COLO668 (cell line): ENCODE results near the gene LGALS4.
"Not testable (repeated sequence)": the region's sequence is repeated elsewhere in the genome, so short reads cannot be mapped to it uniquely, and the experiment has no call there.

Experiments
- DNase-seq: peaks from one replicate; lab custom pipeline; 2025; ENCODE audit not compliant: unreplicated experiment; lab: John Stamatoyannopoulos, UW

The LGALS4 gene

DNA sequence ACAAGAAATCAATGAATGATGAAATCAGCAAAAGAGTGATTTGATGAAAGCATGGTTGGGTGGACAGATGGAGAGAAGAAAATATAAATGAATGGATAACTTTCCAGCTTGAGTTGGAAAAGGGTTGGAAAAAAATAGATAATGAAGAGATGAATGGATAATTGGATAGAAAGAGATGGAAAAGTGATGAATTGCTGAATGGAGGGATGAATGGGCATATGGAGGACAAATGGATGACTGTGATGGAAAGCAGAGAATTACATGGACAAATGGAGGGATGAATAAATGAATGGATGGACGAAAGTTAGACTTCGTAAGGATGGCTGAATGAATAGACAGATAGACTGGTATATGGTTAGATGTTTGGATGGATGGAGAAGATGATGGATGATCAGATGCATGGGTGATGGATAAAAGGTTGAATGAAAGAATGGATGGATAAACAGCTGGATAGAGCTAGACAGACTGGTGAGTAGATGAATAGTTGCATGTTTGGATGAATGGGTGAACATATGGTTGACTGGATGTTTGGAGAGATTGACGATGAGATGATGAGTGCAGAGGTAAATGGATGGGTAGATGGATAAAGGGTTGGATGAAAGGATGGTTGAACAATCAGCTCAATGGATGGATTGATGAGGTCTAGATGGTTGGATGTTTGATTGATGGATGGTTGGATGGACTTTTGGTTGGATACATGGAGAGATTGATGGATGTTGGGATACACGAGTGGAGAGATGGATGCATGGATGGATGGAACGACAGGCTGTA, 12.0 kb downstream of the LGALS4 start:
- DNase-seq: no peak

DNA sequence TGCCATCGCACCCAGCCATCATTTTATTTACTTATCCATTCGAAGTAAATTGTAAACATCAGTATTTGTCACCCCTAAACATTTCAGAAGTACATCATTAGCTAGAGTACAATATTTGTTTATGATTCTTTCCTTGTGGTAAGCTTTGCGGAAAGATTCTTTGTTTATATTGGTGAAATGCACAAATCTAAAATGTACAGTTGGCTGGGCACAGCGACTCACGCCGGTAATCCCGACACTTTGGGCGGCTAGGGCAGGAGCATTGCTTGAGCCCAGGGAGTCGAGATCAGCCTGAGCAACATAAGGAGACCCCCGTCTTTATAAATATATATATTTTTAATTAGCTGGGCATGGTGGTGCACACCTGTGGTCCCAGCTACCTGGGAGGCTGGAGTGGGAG, 13.6 kb downstream of the LGALS4 start:
- no peak for DNase-seq

DNA sequence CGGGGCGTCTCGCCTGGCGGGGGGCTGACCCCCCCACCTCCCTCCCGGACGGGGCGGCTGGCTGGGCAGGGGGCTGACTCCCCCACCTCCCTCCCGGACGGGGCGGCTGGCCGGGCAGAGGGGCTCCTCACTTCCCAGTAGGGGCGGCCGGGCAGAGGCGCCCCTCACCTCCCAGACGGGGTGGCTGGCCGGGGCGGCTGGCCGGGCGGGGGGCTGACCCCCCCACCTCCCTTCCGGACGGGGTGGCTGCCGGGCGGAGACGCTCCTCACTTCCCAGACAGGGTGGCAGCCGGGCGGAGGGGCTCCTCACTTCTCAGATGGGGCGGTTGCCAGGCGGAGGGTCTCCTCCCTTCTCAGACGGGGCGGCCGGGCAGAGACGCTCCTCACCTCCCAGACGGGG, 15.0 kb downstream of the LGALS4 start:
- not testable (repeated sequence) for DNase-seq

DNA sequence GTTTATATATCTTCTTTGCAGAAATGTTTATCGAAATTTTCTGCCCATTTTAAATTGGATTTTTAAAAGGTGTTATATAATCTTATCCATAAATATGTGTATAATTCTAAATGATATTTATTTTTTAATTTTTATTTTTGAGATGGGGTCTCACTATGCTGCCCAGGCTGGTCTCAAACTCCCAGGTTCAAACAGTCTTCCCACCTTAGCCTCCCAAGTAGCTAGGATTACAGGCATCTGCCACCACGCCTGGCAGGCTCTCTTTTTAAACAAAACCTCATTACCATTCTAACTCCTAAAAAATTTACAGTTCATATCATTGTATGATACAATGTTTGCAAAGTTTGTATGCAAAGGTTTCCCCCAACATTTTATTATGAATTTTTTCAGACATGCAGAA, 16.6 kb downstream of the LGALS4 start:
- no peak for DNase-seq

DNA sequence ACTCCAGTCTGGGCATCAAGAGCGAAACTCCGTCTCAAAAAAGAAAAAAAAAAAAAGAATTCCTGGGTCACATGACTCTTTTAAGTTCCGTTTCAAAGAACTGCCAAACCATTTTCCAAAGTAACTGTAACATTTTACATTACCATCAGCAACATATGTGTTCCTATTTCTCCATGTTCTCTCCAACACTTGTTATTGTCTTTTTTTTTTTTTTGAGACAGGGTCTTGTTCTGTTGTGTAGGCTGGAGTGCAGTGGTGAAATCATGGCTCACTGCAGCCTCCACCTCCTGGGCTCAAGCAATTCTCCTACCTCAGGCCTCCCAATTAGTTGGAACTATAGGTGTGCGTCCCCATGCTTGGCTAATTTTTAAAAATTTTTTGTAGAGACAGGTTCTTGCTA, 17.2 kb downstream of the LGALS4 start:
- DNase-seq: no peak

DNA sequence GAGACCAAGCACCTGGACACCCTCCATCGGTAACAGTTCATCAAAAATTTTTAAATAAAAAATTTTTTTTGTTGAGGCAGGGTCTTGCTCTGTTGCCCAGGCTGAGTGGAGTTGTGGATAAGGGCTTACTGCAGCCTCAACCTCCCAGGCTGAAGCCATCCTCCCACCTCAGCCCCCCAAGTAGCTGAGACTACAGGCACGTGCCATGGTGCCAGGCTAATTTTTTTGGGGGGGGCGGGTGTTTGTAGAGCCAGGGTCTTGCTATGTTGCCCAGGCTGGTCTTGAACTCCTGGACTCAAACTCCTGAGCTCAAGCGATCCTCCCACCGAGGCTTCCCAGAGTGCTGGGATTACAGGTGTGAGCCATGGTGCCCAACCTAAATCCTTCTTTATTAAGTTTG, 19.1 kb downstream of the LGALS4 start:
- no peak for DNase-seq

DNA sequence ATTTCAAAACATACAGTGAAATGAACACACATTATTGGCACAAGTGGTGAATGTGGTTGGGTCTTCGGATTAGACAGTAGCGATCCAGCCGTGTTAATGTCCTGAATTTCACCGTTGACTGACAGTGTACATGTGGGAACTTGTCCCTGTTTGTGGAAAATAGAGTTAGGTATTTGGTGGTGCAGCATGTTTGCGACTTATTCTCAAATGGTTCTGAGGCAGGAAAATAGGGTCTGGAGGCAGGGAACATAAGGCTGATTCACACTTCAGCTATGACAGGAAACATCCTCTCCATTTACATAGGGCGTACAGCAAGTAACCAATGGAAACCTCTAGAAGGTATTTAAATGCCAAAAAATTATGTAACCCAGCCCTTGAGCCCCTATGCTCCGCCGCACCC, 19.6 kb downstream of the LGALS4 start:
- DNase-seq: no peak

DNA sequence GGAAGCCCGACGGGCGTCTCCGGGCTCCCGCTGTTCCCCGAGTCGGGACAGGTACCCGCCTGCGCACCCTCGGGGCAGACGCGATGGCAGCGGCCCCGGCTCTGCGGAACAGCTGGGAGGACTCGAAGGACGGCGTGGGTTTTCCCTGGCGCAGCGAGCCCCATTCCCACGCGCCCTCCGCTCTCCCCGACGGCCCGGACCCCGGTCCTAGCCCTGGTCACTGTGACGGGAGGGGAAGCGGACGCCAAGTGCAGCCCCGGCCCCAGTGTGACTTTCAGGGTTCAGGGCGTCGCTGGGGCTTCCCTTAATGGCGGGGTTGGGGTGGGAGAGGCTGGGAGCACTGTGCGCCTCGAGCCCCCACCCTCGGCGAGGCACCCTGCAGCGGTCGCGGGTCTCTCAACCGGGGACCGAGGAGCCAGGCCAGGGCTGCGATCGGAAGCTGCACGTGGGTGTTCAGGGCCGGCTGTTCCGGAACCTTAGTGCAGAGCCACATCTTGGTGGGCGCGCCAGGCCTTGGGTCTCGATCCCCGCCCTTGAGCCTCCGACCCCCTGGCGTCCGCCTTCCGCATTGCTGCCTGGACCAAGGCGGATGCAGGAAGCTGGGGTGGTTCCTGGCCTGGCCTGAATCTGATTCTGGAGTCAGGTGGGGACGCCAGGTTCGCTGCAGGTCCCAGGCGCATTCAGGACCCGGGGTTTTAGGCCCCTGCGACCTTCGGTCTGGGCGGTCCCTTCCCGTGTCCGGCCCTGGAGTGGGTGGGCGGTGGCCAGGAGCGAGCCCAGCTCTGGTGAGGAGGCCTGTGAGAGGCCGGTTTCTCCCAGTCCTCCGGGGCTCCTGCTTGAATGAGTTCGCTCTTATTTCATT, 20.3 kb downstream of the LGALS4 start:
- peak; percentile 17 for DNase-seq

DNA sequence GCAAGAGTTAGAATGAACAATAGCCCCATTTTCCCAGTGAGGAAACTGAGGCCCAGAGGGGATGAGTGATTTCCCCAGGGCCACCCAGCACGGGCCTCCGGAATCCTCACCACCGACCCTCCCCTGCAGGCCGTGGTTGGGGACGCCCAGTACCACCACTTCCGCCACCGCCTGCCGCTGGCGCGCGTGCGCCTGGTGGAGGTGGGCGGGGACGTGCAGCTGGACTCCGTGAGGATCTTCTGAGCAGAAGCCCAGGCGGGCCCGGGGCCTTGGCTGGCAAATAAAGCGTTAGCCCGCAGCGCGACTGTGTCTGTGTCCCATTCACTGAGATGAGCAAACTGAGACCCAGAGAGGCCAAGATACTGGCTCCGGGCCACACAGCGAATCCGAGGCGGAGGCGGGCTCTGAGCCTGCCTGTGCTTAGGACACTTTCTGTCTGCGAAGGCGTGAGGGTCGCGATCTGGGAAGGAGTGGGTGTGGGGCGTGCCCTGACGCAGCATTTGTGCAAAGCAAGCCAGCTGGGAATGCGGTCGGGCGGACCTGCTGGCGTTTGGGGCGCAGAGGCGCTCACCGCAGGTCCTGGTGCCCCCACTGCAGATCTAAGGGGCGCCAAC, 21.2 kb downstream of the LGALS4 start:
- not testable (repeated sequence) for DNase-seq

DNA sequence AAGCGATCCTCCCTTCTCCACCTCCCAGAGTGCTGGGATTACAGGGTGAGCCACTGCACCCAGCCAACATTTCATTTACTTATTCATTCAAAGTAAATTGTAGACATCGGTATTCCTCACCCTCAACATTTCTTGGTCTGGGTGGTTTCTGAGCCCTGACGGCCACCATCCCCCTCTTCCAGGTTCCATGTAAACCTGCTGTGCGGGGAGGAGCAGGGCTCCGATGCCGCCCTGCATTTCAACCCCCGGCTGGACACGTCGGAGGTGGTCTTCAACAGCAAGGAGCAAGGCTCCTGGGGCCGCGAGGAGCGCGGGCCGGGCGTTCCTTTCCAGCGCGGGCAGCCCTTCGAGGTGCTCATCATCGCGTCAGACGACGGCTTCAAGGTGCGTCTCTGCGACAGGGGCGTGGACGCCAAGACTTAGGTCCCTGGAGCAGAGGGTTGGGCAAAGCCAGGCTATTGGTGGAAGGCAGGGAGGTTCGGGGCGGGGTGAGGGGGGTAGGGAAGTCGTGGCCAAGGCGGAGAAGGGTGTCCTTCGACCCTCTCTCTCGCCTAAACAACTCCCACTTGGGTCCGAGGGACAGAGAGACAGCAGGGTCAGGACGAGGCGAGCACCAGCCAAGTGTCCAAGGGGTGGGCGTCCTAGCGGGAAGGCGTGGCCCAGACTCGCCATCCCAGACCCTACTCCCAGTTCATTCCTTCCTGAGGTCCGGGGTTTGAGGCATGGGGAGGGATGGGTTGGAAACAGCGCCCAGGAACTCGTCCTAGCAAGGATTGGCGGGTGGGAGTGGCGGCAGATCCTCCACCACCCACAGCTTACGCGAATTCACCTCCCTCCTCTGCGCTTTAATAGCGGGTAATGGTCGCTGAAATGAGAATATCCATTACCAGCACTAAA, 22.0 kb downstream of the LGALS4 start:
- DNase-seq: not testable (repeated sequence)

DNA sequence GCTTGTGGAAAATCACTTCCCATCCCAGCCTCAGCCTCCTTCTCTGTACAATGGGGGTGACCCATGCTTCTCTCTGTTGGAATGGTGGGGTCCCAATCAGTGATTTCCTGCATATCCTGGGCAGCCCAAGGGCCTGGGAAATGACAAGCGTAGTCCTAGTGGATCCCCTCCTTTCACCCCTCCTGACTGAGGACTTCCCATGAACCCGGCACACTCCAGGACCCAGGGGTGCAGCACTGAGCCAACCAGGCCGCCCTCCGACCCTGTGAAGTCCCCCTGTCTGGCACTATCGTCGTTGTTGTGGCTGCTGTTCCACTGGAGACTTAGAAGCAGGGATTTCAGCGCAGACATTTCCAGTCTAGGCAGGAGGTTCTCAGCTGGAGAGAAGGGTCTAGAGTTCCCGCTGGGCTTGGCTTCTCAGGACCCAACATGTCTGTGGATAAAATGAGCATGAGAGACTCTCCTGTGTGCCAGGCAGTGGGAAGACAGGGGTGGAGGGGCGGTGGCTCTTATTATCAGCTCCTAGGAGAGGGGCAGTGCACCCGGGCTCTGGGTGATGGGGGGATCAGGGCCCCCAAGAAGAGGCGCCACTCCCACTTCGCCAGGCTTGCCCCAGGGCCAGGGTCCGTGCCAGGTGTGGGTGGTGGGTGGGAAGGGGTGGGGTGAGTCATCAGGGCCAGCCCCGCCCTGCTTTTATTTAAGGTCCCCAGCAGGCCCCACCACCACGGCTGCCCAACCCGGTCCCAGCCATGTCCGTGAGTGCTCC, 24.1 kb downstream of the LGALS4 start, which contains the start of gene LGALS7B:
Gene LGALS7B (plus strand): TSS at position 723 of the 766 bp plus-strand sequence. CDS start 27 bp downstream, at position 750.
- no peak for DNase-seq

DNA sequence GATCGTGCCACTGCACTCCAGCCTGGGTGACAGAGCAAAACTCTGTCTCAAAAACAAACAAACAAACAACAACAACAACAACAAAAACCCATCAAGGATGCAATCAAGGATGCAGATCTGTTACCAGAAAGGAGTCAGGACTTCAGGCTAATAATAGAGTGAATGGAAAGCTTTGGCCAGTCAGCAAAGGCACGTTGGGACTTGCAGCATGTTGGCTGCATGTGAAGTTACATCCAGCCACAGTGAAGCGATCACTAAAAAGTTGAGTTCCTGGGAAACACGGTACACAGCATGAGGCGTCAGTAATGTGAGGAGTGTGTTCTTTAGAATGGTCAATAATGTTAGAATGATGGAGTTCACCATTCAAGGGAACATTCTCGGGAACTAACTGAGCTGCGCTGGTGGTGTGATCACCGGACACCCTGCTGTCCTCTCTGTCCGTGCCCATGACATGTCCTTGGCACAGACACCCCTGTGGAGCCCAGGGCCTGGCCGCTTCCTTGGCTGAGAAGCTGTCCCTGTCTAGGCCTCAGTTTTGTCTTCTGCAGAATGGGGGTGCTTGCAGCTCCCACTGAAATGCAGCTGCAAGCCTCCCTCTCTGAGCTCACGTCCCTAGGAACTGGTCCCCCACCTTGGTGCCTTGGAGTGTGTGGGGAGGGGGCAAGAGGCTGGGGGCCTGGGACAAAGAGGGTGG, 26.0 kb downstream of the LGALS4 start:
- DNase-seq: no peak

DNA sequence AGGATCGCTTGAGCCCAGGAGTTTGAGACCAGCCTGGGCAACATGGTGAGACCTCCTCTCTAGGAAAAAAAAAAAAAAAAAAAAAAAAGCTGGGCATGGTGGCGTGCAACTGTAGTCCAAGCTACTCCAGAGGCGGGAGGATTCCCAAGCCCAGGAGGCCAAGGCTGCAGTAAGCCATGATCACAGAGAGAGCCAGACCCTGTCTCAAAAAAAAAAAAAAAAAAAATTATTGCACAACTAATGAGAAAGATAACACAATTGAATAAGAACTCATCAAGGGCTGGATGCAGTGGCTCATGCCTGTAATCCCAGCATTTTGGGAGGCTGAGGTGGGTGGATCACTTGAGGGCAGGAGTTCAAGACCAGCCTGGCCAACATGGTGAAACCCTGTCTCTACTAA, 26.7 kb downstream of the LGALS4 start:
- DNase-seq: not testable (repeated sequence)

DNA sequence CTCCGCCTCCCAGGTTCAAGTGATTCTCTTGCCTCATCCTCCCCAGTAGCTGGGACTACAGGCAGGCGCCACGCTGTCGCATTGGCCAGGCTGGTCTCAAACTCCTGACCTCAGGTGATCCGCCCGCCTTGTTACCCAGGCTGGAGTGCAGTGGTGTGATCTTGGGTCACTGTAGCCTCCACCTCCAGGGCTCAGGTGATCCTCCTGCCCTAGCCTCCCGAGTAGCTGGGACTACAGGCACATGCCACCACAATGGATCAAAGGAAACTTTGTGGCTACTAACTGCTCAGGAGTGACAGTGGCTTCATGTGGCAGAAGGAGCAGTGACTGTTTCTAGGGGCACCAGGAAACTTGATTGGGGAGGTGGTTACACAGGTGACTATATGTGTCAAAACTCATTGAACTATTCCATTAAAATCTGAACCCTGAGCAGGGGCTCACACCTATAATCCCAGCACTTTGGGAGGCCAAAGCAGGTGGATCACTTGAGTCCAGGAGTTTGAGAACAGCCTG, 27.5 kb downstream of the LGALS4 start:
- no peak for DNase-seq

DNA sequence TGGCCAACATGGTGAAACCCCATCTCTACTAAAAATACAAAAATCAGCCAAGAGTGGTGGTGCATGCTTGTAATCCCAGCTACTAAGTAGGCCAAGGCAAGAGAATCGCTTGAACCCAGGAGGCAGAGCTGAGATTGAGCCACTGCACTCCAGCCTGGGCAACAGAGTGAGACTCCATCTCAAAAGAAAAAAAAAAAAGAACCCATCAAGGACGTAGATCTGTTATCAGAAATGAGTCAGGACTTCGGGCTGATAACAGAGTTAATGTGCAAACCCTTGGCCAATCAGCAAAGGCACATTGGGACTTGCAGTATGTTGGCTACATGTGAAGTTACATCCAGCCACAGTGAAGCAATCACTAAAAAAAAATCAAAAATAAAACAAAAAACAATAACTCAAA, 28.5 kb downstream of the LGALS4 start:
- no peak for DNase-seq

DNA sequence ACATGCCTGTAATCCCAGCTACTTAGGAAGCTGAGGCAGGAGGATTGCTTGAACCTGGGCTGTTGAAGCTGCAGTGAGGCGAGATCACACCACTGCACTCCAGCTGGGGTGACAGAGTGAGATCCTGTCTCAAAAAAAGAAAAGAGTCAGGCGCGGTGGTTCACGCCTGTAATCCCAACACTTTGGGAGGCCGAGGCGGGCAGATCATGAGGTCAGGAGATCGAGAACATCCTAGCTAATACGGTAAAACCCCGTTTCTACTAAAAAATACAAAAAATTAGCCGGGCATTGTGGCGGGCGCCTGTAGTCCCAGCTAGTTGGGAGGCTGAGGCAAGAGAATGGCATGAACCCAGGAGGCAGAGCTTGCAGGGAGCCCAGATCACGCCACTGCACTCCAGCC, 30.5 kb downstream of the LGALS4 start:
- DNase-seq: not testable (repeated sequence)

DNA sequence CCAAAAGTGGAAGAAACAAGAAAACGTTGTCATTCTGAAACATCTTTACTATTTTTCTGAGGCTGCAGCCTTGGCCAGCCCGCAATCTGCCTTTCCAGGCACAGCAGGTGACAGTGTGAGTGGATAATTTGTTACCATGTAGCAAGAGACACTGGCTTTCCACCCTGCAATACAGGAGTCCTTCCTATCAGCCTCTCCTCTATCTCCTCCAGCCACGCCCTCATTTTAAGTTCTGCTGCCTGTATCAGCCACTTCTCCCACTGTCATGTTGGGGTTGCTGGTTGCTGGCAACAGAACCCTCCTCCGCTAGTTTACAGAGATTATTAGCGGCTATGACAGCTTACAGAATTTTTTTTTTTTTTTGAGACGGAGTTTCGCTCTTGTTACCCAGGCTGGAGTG, 31.7 kb downstream of the LGALS4 start:
- DNase-seq: no peak

DNA sequence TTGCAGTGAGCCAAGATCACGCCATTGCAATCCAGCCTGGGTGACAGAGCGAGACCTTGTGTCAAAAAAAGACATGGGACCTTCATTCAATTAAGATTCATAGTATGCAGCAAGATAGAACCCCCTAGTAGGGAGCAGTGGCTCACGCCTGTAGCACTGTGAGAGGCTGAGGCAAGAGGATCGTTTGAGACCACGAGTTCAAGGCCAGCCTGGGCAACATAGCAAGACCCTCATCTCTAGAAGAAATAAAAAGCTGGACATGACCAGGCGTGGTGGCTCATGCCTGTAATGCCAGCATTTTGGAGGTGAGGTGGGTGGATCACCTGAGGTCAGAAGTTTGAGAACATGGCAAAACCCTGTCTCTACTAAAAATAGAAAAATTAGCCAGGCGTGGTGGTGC, 32.3 kb downstream of the LGALS4 start:
- no peak for DNase-seq

DNA sequence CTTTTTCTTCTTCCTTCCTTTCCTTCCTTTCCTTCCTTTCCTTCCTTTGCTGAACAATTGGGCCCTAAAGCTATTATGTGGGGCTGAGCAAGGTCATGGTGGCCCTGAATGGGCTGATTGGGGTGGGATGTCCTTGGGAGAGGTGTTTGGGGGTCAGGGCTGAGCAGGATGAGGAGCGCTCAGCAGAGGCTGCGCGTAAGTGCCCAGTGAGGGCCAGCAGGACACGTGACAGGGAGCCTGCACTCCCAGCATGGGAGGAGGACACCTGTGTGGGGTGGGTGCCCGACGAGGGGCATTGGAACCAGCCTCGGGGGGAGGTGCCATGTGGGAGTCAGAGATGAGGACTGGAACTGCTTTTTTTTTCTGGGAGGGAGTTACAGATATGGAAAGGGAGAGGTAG, 34.0 kb downstream of the LGALS4 start:
- no peak for DNase-seq
